ENCODE data around the gene SULT1C2.

SULT1C2 gene

GRCh38 chr2:108309903-108310302, 21.2 kb downstream of the SULT1C2 start:
- no peak for DNase-seq (ENCODE audit: low read depth in 2 of 2)
- no peak overlapping the region for H3K4me3 ChIP-seq (replicated peaks in 1 of 2; ENCODE audit: low read depth in 2 of 2, low read length in 2 of 2)

GRCh38 chr2:108314586-108315296, 26.0 kb downstream of the SULT1C2 start:
- TF ChIP-seq CTCF (IDR thresholded peaks at IDR 0.05; ENCODE audit: low read depth, low read length), result no peak
- no peak for DNase-seq (ENCODE audit: low read depth in 2 of 2)
- no peak overlapping the region for H3K4me3 ChIP-seq (replicated peaks in 1 of 2; ENCODE audit: low read depth in 2 of 2, low read length in 2 of 2)

More at GRCh38 chr2:108309903-108310302, 21.2 kb downstream of the SULT1C2 start:
- TF ChIP-seq CTCF (IDR thresholded peaks at IDR 0.05; ENCODE audit: low read depth, low read length), result no peak

- no peak for TF ChIP-seq CTCF (IDR thresholded peaks at IDR 0.05; ENCODE audit: low read depth, low read length)
- no peak overlapping the region for H3K4me3 ChIP-seq (replicated peaks in 1 of 2; ENCODE audit: low read depth in 2 of 2, low read length in 2 of 2)
- DNase-seq (ENCODE audit: low read depth in 2 of 2), result no peak
Measured at GRCh38 chr2:108315444-108315934, 26.8 kb downstream of the SULT1C2 start.

- no peak overlapping the region for H3K4me3 ChIP-seq (replicated peaks in 1 of 2; ENCODE audit: low read depth in 2 of 2, low read length in 2 of 2)
- no peak for DNase-seq (ENCODE audit: low read depth in 2 of 2)
- no peak for TF ChIP-seq CTCF (IDR thresholded peaks at IDR 0.05; ENCODE audit: low read depth, low read length)
Measured at GRCh38 chr2:108316033-108316432, 27.3 kb downstream of the SULT1C2 start.

GRCh38 chr2:108316461-108317258, 28.0 kb downstream of the SULT1C2 start:
- DNase-seq (ENCODE audit: low read depth in 2 of 2), result peak in 1 of 2 donors; percentile 19
- no peak for TF ChIP-seq CTCF (IDR thresholded peaks at IDR 0.05; ENCODE audit: low read depth, low read length)
- H3K4me3 ChIP-seq (replicated peaks in 1 of 2; ENCODE audit: low read depth in 2 of 2, low read length in 2 of 2), result no peak overlapping the region

- H3K4me3 ChIP-seq (replicated peaks in 1 of 2; ENCODE audit: low read depth in 2 of 2, low read length in 2 of 2), result no peak overlapping the region
- no peak for DNase-seq (ENCODE audit: low read depth in 2 of 2)
- TF ChIP-seq CTCF (IDR thresholded peaks at IDR 0.05; ENCODE audit: low read depth, low read length), result no peak
Measured at GRCh38 chr2:108320326-108320922, 31.7 kb downstream of the SULT1C2 start.
